ENCODE results near the gene TMEM89. TPM values are rescaled to one million over a fixed set of nuclear protein-coding genes. Genes with fewer than 3 reads are reported as not detected.
A peak's percentile ranks its signal among the peaks of the same experiment; 100 is the strongest.

TMEM89 gene
- polyA plus RNA-seq, 2 of the 4 experiments (the other 2 are of a cell fraction): not detected

DNA sequence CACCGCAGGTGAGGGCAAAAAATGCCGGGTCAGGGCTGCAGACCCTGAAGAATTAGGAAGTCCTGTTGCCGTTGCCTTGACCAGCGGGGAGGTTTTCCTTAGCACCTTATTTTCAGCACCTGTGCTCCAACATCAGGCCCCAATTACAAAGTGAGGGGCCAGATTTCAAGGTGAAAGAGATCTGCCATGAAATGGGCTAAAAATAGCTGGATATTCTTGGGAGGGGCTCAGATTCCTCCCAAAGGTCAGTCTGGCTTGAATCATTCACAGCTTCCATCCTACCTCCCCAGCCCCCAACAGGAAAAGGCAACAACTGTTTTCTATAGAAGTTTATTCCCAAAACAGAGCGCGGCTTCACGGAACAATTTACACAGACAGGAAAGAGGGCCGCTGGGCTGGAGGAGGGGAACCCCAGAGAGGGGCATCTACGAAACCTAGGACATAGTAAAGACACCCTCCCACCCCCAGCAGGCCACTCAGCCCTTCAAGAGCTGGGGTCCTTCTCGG lies 14.6 kb upstream of the TMEM89 start:
- no peak for TF ChIP-seq KDM5A (IDR thresholded peaks at IDR 0.05)
- TF ChIP-seq, protein P1, sequence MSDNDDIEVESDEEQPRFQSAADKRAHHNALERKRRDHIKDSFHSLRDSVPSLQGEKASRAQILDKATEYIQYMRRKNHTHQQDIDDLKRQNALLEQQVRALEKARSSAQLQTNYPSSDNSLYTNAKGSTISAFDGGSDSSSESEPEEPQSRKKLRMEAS (IDR thresholded peaks at IDR 0.05): no peak
- TF ChIP-seq CHD2 (IDR thresholded peaks at IDR 0.05; ENCODE audit: low read length, partially characterized antibody): no peak
- TF ChIP-seq NFE2L2 (conservative IDR thresholded peaks at IDR 0.05; ENCODE audit: low read length): no peak
- TF ChIP-seq JUN (IDR thresholded peaks at IDR 0.05): no peak
- no peak for TF ChIP-seq POLR2AphosphoS2 (conservative IDR thresholded peaks at IDR 0.05; ENCODE audit: low read length)
- no peak for TF ChIP-seq NR3C1 (IDR thresholded peaks at IDR 0.05)
- TF ChIP-seq, protein P2, sequence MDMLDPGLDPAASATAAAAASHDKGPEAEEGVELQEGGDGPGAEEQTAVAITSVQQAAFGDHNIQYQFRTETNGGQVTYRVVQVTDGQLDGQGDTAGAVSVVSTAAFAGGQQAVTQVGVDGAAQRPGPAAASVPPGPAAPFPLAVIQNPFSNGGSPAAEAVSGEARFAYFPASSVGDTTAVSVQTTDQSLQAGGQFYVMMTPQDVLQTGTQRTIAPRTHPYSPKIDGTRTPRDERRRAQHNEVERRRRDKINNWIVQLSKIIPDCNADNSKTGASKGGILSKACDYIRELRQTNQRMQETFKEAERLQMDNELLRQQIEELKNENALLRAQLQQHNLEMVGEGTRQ (IDR thresholded peaks at IDR 0.05): no peak
- TF ChIP-seq RARB (CRISPR knock-in tag; IDR thresholded peaks at IDR 0.05): no peak
- no peak for TF ChIP-seq SREBF2 (IDR thresholded peaks at IDR 0.05)
- no peak for TF ChIP-seq CBX8 (IDR thresholded peaks at IDR 0.05)
- no peak for TF ChIP-seq EP300 (IDR thresholded peaks at IDR 0.05)
- TF ChIP-seq, protein P3, sequence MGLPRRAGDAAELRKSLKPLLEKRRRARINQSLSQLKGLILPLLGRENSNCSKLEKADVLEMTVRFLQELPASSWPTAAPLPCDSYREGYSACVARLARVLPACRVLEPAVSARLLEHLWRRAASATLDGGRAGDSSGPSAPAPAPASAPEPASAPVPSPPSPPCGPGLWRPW (IDR thresholded peaks at IDR 0.05): no peak
- TF ChIP-seq, protein P4, sequence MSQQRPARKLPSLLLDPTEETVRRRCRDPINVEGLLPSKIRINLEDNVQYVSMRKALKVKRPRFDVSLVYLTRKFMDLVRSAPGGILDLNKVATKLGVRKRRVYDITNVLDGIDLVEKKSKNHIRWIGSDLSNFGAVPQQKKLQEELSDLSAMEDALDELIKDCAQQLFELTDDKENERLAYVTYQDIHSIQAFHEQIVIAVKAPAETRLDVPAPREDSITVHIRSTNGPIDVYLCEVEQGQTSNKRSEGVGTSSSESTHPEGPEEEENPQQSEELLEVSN (IDR thresholded peaks at IDR 0.05; ENCODE audit: borderline replicate concordance, low read depth): no peak
- TF ChIP-seq, protein P5, sequence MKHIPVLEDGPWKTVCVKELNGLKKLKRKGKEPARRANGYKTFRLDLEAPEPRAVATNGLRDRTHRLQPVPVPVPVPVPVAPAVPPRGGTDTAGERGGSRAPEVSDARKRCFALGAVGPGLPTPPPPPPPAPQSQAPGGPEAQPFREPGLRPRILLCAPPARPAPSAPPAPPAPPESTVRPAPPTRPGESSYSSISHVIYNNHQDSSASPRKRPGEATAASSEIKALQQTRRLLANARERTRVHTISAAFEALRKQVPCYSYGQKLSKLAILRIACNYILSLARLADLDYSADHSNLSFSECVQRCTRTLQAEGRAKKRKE (CRISPR knock-in tag; IDR thresholded peaks at IDR 0.05; ENCODE audit: low read depth): no peak
- no peak for TF ChIP-seq ESRRA (IDR thresholded peaks at IDR 0.05; ENCODE audit: borderline replicate concordance, low read length)
- TF ChIP-seq, protein P6, sequence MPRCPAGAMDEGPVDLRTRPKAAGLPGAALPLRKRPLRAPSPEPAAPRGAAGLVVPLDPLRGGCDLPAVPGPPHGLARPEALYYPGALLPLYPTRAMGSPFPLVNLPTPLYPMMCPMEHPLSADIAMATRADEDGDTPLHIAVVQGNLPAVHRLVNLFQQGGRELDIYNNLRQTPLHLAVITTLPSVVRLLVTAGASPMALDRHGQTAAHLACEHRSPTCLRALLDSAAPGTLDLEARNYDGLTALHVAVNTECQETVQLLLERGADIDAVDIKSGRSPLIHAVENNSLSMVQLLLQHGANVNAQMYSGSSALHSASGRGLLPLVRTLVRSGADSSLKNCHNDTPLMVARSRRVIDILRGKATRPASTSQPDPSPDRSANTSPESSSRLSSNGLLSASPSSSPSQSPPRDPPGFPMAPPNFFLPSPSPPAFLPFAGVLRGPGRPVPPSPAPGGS (IDR thresholded peaks at IDR 0.05): no peak
- no peak for TF ChIP-seq TFCP2L1 (CRISPR knock-in tag; IDR thresholded peaks at IDR 0.05)
- 70% methylated on average over 10 of the region's 10 CpGs for WGBS (ENCODE audit: missing lambda C conversion rate)
- ChIA-PET POLR2A (interaction anchor here (0.6 to 2.1 kb wide), 2 partner anchors 26 to 122 kb away, joined by 3 to 9 read pairs; partner anchors contain the start of gene CELSR3), CTCF (interaction anchor here (0.7 to 4.3 kb wide), 20 partner anchors 9 to 98 kb away, joined by 3 to 46 read pairs (median 6); partner anchors contain the start of genes CELSR3, COL7A1, TMEM89 and UCN2)
- FAIRE-seq (no peak), DNase-seq (ENCODE audit: low read depth in 1 of 2, low spot score in 1 of 2) (no peak), ATAC-seq (no peak)
- peak overlapping the region; percentile 81 for H3K4me2 ChIP-seq
- peak overlapping the region; percentile 69 to 97 for H3K27ac ChIP-seq
- H3K4me3 ChIP-seq: peak overlapping the region; percentile 82
- H3K9me3 ChIP-seq: no peaks in the 10 kb centered on the region
- H3K4me1 ChIP-seq: peaks cover 16% of the 10 kb centered on the region

DNA sequence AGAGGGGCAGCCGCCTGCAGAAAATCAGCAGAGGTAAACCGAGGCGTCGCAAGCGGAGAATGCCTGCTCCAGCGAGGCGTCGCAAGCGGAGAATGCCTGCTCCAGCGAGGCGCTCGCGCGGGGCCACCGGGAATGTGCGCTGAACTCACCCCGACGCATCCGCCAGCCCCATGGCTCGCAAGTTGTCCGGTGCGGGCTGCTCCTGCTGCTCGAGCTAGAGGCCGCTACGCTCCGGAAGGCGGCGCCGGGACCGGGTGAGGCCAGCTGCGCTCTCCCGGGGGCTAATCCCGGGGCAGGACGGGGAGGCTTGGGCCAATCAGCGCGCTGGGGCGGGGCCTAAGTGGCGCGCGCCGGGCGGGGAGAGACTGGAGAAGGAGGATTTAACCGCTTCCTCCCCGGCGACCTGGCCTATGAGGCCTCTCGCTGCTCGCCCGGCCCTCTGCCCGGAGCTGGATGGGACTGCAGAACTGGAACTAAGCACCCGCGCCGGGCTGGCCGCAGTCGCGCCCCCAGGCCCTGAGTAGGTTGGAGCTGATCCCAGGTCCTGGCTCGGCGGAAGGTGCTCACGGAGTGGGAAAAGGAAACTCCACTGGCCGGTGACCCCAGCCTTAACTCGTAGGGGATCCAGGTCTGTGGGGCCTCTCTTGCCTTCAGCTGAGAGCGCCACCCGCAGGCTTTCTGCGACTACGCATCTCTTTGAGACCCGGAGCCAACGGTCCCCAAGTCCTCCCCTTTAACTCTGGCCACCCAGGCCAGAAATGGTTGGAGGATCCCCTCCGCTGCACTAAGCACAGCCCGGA lies 13.9 kb upstream of the TMEM89 start, which contains the start of gene SLC26A6:
Gene SLC26A6, minus strand, starts transcription at position 240 of the 800 bp plus-strand sequence. Its CDS starts 68 bp downstream, at position 172.
- CTCF ChIA-PET: interaction anchor here (0.5 to 4.3 kb wide), 30 partner anchors 9 to 177 kb away, joined by 3 to 46 read pairs (median 4); partner anchors contain the start of genes CELSR3, COL7A1, TMEM89 and UCN2
- peak within 1 kb of the TSS; percentile 79 to 97 for H3K27ac ChIP-seq
- ATAC-seq: peak; percentile 90 to 97

More for the DNA sequence above, 13.9 kb upstream of the TMEM89 start, which contains the start of gene SLC26A6:
- POLR2A ChIA-PET: interaction anchor here (0.6 to 2.1 kb wide), 4 partner anchors 10 to 162 kb away, joined by 3 to 9 read pairs (median 3); partner anchors contain the start of gene CELSR3
- peaks cover 16% of the 10 kb centered on the region for H3K4me1 ChIP-seq
- no peak for FAIRE-seq
- DNase-seq (ENCODE audit: low read depth in 1 of 2, low spot score in 1 of 2): peak; percentile 94 to 98
- WGBS (ENCODE audit: missing lambda C conversion rate): 13% methylated on average over 7 of the region's 68 CpGs
- H3K9me3 ChIP-seq: no peaks in the 10 kb centered on the region
- TF ChIP-seq CBX2 (IDR thresholded peaks at IDR 0.05; ENCODE audit: borderline replicate concordance, low read depth) (no peak), SMC3 (IDR thresholded peaks at IDR 0.05) (peak; percentile 39; the same call in 1 of the 3 replicates), HEYL (CRISPR knock-in tag; IDR thresholded peaks at IDR 0.05) (no peak), POLR2A (IDR thresholded peaks at IDR 0.05; ENCODE audit: low read length) (peak; percentile 45), KDM5A (IDR thresholded peaks at IDR 0.05) (no peak), JUN (IDR thresholded peaks at IDR 0.05) (peak in 1 of 2 experiments; percentile 67; a peak in 3 of 5 replicates), RAD21 (conservative IDR thresholded peaks at IDR 0.05 in 1 of 2, IDR thresholded peaks at IDR 0.05 in 1 of 2) (peak; percentile 48 to 58)
- TF ChIP-seq, protein P7, sequence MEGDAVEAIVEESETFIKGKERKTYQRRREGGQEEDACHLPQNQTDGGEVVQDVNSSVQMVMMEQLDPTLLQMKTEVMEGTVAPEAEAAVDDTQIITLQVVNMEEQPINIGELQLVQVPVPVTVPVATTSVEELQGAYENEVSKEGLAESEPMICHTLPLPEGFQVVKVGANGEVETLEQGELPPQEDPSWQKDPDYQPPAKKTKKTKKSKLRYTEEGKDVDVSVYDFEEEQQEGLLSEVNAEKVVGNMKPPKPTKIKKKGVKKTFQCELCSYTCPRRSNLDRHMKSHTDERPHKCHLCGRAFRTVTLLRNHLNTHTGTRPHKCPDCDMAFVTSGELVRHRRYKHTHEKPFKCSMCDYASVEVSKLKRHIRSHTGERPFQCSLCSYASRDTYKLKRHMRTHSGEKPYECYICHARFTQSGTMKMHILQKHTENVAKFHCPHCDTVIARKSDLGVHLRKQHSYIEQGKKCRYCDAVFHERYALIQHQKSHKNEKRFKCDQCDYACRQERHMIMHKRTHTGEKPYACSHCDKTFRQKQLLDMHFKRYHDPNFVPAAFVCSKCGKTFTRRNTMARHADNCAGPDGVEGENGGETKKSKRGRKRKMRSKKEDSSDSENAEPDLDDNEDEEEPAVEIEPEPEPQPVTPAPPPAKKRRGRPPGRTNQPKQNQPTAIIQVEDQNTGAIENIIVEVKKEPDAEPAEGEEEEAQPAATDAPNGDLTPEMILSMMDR (IDR thresholded peaks at IDR 0.05): peak; percentile 53
- H3K4me3 ChIP-seq: peak within 1 kb of the TSS; percentile 82
- peak within 1 kb of the TSS; percentile 81 for H3K4me2 ChIP-seq
